ENCODE measurements around the gene PDE4D. TPM values are rescaled to one million over a fixed set of nuclear protein-coding genes. Genes with fewer than 3 reads are reported as not detected.

Gene PDE4D
- total and polyA plus RNA-seq, 2 donors (not counting 3 experiments of a cell fraction or from before 2014, with no cell fraction given): 34.5 to 51.2 TPM

DNA sequence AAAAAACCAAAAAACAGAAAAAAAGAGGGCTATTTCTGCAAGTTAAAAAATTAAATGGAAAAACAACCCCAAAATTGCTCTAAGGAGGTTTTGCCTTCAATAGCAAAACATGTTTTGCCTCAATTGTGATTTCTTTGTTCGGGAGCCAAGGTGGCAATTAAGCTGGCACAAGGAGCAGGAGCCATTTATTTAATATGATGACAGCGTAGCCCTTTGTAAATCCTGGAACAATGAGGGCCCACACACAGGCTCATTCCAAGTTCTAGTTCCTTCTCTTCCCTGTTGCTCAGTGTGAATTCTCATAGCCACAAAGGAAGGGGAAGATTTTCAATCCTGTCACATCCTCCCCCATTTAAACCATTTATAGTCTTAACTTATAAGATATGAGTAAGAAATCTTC is 353.2 kb downstream of the PDE4D start:
- H3K27ac ChIP-seq (ENCODE audit: insufficient read depth, low read depth, low read length): no peak overlapping the region
- dilution Hi-C loops (cut with MboI; ENCODE audit: extremely low pct_ligation_motif_present, low sequenced_read_pairs): no loop called here
- ChIA-PET CTCF (no interaction called here), POLR2A (no interaction called here)
- H3K4me1 ChIP-seq (ENCODE audit: control insufficient read depth, extremely low read depth, insufficient read depth, low read length): no peaks in the 10 kb centered on the region
- no TSS peak for BruUV-seq (replicated peaks)
- no peaks in the 10 kb centered on the region for H3K9me1 ChIP-seq (replicated peaks; ENCODE audit: control insufficient read depth, extremely low read depth, insufficient read depth, low read length)
- no peaks in the 10 kb centered on the region for H3K27me3 ChIP-seq (ENCODE audit: control insufficient read depth in 2 of 2, insufficient read depth in 2 of 2, low read length in 2 of 2)
- H3K4me2 ChIP-seq (ENCODE audit: insufficient read depth, low read length): no peak overlapping the region
- intact Hi-C loops (cut with micrococcal nuclease): no loop called here
- H2AFZ ChIP-seq (ENCODE audit: low read depth, low read length): no peak overlapping the region
- H4K20me1 ChIP-seq (replicated peaks; ENCODE audit: control insufficient read depth, extremely low read depth, insufficient read depth, low read length): no peaks in the 10 kb centered on the region
- peak; percentile 75 for DNase-seq (ENCODE audit: low read depth, low spot score)
- no peaks in the 10 kb centered on the region for H3K36me3 ChIP-seq (ENCODE audit: control insufficient read depth in 2 of 2, extremely low read depth in 1 of 2, insufficient read depth in 2 of 2, low read length in 2 of 2)
- no peak for FAIRE-seq
- H3K4me3 ChIP-seq (replicated peaks in 1 of 3; ENCODE audit: insufficient read depth in 1 of 3, low read depth in 1 of 3, low read length in 3 of 3): no peak overlapping the region
- H3K9me3 ChIP-seq (replicated peaks; ENCODE audit: control insufficient read depth, insufficient read depth, low read length): no peaks in the 10 kb centered on the region
- no peaks in the 10 kb centered on the region for H3K79me2 ChIP-seq (ENCODE audit: control insufficient read depth, insufficient read depth, low read length)
- H3K9ac ChIP-seq (replicated peaks; ENCODE audit: extremely low read depth, insufficient read depth, low read length): no peak overlapping the region
- TF ChIP-seq, protein P1, sequence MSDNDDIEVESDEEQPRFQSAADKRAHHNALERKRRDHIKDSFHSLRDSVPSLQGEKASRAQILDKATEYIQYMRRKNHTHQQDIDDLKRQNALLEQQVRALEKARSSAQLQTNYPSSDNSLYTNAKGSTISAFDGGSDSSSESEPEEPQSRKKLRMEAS (IDR thresholded peaks at IDR 0.05; ENCODE audit: insufficient read depth, insufficient read length): no peak
- TF ChIP-seq, protein P2, sequence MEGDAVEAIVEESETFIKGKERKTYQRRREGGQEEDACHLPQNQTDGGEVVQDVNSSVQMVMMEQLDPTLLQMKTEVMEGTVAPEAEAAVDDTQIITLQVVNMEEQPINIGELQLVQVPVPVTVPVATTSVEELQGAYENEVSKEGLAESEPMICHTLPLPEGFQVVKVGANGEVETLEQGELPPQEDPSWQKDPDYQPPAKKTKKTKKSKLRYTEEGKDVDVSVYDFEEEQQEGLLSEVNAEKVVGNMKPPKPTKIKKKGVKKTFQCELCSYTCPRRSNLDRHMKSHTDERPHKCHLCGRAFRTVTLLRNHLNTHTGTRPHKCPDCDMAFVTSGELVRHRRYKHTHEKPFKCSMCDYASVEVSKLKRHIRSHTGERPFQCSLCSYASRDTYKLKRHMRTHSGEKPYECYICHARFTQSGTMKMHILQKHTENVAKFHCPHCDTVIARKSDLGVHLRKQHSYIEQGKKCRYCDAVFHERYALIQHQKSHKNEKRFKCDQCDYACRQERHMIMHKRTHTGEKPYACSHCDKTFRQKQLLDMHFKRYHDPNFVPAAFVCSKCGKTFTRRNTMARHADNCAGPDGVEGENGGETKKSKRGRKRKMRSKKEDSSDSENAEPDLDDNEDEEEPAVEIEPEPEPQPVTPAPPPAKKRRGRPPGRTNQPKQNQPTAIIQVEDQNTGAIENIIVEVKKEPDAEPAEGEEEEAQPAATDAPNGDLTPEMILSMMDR (IDR thresholded peaks at IDR 0.05; ENCODE audit: extremely low read depth in 1 of 2, insufficient read depth in 1 of 2, low read depth in 1 of 2, low read length in 2 of 2): no peak
- no peak for TF ChIP-seq POLR2A (IDR thresholded peaks at IDR 0.05; ENCODE audit: low read depth, low read length)
- TF ChIP-seq JUN (IDR thresholded peaks at IDR 0.05; ENCODE audit: borderline replicate concordance, insufficient read depth, insufficient read length, low read depth): no peak
- TF ChIP-seq POLR2AphosphoS5 (IDR thresholded peaks at IDR 0.05; ENCODE audit: insufficient read depth, low read depth, low read length): no peak
- TF ChIP-seq FOS (IDR thresholded peaks at IDR 0.05; ENCODE audit: borderline replicate concordance, insufficient read depth, low read length): no peak
- no peak for TF ChIP-seq GATA2 (IDR thresholded peaks at IDR 0.05; ENCODE audit: insufficient read depth, insufficient read length, low read depth, low read length)

Data from endothelial cell of umbilical vein (primary cell).